ENCODE results near the gene AIRE. TPM values are rescaled to one million over a fixed set of nuclear protein-coding genes. Genes with fewer than 3 reads are reported as not detected.
A peak's percentile ranks its signal among the peaks of the same experiment; 100 is the strongest.
"Not testable (repeated sequence)": the region's sequence is repeated elsewhere in the genome, so short reads cannot be mapped to it uniquely, and the experiment has no call there.

AIRE gene
- polyA plus RNA-seq (2013): 0.26 TPM

GRCh38 chr21:44285138-44285992 lies at the start of gene AIRE:
AIRE (plus strand) TSS chr21:44285876; CDS start chr21:44286007, 131 bp downstream.
- peak within 1 kb of the TSS in 2 of 7 experiments; percentile 32 to 38 for H3K4me3 ChIP-seq (ENCODE audit: control insufficient read depth in 1 of 7, extremely low read depth in 1 of 7, insufficient read depth in 4 of 7, low read depth in 2 of 7, low read length in 6 of 7)
- peaks cover 0 to 22% (median 16%) of the 10 kb centered on the region in 4 experiments for H3K4me1 ChIP-seq (ENCODE audit: control extremely low read depth in 1 of 4, control insufficient read depth in 4 of 4, insufficient read depth in 4 of 4, low read length in 3 of 4)
- no peaks in the 10 kb centered on the region for H3K27me3 ChIP-seq (replicated peaks in 2 of 5; ENCODE audit: control insufficient read depth in 4 of 5, insufficient read depth in 5 of 5, low read length in 4 of 5)
- peak in 1 of 3 donors; percentile 43 for DNase-seq
- 66% methylated on average over 49 of the region's 56 CpGs for WGBS (ENCODE audit: insufficient coverage)
- H3K9me3 ChIP-seq (ENCODE audit: control extremely low read depth in 1 of 5, control insufficient read depth in 4 of 5, insufficient read depth in 2 of 5, low read depth in 1 of 5, low read length in 4 of 5): no peaks in the 10 kb centered on the region
- no peaks in the 10 kb centered on the region for H3K36me3 ChIP-seq (ENCODE audit: control insufficient read depth in 4 of 4, insufficient read depth in 4 of 4, low read length in 3 of 4)
- CTCF ChIA-PET: interaction anchor here (1.5 kb wide), 1 partner anchor 13 kb away, joined by 6 read pairs; no protein-coding TSS in a partner anchor
- no peak within 1 kb of the TSS for H3K27ac ChIP-seq (ENCODE audit: insufficient read depth in 1 of 2, low read depth in 1 of 2, low read length in 2 of 2, poor library complexity in 1 of 2, severe bottlenecking in 2 of 2)
- POLR2A ChIA-PET: no interaction called here

- H3K27ac ChIP-seq (ENCODE audit: insufficient read depth in 1 of 2, low read depth in 1 of 2, low read length in 2 of 2, poor library complexity in 1 of 2, severe bottlenecking in 2 of 2); DNase-seq; H3K27me3 ChIP-seq (replicated peaks in 2 of 5; ENCODE audit: control insufficient read depth in 4 of 5, insufficient read depth in 5 of 5, low read length in 4 of 5); H3K4me1 ChIP-seq (ENCODE audit: control extremely low read depth in 1 of 4, control insufficient read depth in 4 of 4, insufficient read depth in 4 of 4, low read length in 3 of 4); H3K4me3 ChIP-seq (ENCODE audit: control insufficient read depth in 1 of 7, extremely low read depth in 1 of 7, insufficient read depth in 4 of 7, low read depth in 2 of 7, low read length in 6 of 7); POLR2A ChIA-PET; H3K36me3 ChIP-seq (ENCODE audit: control insufficient read depth in 4 of 4, insufficient read depth in 4 of 4, low read length in 3 of 4); H3K9me3 ChIP-seq (ENCODE audit: control extremely low read depth in 1 of 5, control insufficient read depth in 4 of 5, insufficient read depth in 2 of 5, low read depth in 1 of 5, low read length in 4 of 5); CTCF ChIA-PET: not testable (repeated sequence)
- WGBS (ENCODE audit: insufficient coverage): no CpG with 5 or more reads among the region's 46 CpGs
Measured at GRCh38 chr21:44240353-44240752, 45.3 kb upstream of the AIRE start.

DNA sequence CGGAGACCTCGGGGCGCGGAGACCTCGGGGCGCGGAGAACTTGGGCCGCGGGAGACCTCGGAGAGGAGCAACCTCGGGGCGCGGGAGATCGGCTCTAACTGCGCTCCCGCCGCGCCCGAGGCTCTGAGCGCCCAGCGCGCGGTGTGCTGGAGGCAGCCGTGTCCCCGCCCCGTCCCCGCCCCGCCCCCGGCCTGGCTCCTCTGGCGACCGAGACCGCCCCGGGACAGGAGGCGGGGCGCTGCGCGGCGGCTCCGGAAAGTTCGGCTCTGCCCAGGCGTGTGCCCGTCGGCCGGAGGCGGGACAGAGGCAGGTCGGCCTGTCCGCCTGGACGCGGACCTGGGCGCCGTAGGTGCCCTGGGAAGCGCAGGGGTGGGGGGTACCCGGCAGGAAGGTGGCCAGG lies 44.8 kb upstream of the AIRE start, which contains the start of gene ICOSLG:
ICOSLG (minus strand) TSS at position 102 of the 400 bp plus-strand sequence. CDS start 126 bp downstream, outside the sequence.
- H3K4me3 ChIP-seq (ENCODE audit: control insufficient read depth in 1 of 7, extremely low read depth in 1 of 7, insufficient read depth in 4 of 7, low read depth in 2 of 7, low read length in 6 of 7); CTCF ChIA-PET; DNase-seq; H3K9me3 ChIP-seq (ENCODE audit: control extremely low read depth in 1 of 5, control insufficient read depth in 4 of 5, insufficient read depth in 2 of 5, low read depth in 1 of 5, low read length in 4 of 5); H3K4me1 ChIP-seq (ENCODE audit: control extremely low read depth in 1 of 4, control insufficient read depth in 4 of 4, insufficient read depth in 4 of 4, low read length in 3 of 4); POLR2A ChIA-PET; H3K36me3 ChIP-seq (ENCODE audit: control insufficient read depth in 4 of 4, insufficient read depth in 4 of 4, low read length in 3 of 4); H3K27me3 ChIP-seq (replicated peaks in 2 of 5; ENCODE audit: control insufficient read depth in 4 of 5, insufficient read depth in 5 of 5, low read length in 4 of 5); H3K27ac ChIP-seq (ENCODE audit: insufficient read depth in 1 of 2, low read depth in 1 of 2, low read length in 2 of 2, poor library complexity in 1 of 2, severe bottlenecking in 2 of 2): not testable (repeated sequence)
- WGBS (ENCODE audit: insufficient coverage): no CpG with 5 or more reads among the region's 53 CpGs

GRCh38 chr21:44241281-44241680 lies 44.4 kb upstream of the AIRE start:
- WGBS (ENCODE audit: insufficient coverage): no CpG with 5 or more reads among the region's 27 CpGs
- H3K4me1 ChIP-seq (ENCODE audit: control extremely low read depth in 1 of 4, control insufficient read depth in 4 of 4, insufficient read depth in 4 of 4, low read length in 3 of 4); H3K4me3 ChIP-seq (ENCODE audit: control insufficient read depth in 1 of 7, extremely low read depth in 1 of 7, insufficient read depth in 4 of 7, low read depth in 2 of 7, low read length in 6 of 7); H3K27me3 ChIP-seq (replicated peaks in 2 of 5; ENCODE audit: control insufficient read depth in 4 of 5, insufficient read depth in 5 of 5, low read length in 4 of 5); H3K36me3 ChIP-seq (ENCODE audit: control insufficient read depth in 4 of 4, insufficient read depth in 4 of 4, low read length in 3 of 4); DNase-seq; CTCF ChIA-PET; POLR2A ChIA-PET; H3K9me3 ChIP-seq (ENCODE audit: control extremely low read depth in 1 of 5, control insufficient read depth in 4 of 5, insufficient read depth in 2 of 5, low read depth in 1 of 5, low read length in 4 of 5); H3K27ac ChIP-seq (ENCODE audit: insufficient read depth in 1 of 2, low read depth in 1 of 2, low read length in 2 of 2, poor library complexity in 1 of 2, severe bottlenecking in 2 of 2): not testable (repeated sequence)

DNA sequence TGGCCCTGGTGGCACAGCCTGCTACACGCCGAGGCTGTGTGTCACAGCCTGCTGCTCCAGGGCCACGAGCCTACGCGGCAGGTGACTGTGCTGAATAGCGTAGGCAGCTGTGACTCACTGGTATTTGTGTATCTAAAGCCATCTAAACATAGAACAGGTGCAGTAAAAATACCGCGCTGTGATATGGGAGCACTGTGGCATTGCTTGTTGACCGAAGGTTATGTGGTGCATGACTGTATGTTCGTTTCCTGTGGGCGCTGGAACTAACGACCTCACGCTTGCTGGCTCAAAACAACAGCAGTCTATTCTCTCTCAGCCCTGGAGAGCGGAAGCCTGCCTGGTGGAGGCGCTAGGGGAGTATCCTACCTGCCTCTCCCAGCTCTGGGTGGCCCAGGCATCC lies 41.7 kb upstream of the AIRE start:
- CTCF ChIA-PET; DNase-seq; H3K4me1 ChIP-seq (ENCODE audit: control extremely low read depth in 1 of 4, control insufficient read depth in 4 of 4, insufficient read depth in 4 of 4, low read length in 3 of 4); H3K36me3 ChIP-seq (ENCODE audit: control insufficient read depth in 4 of 4, insufficient read depth in 4 of 4, low read length in 3 of 4); H3K27ac ChIP-seq (ENCODE audit: insufficient read depth in 1 of 2, low read depth in 1 of 2, low read length in 2 of 2, poor library complexity in 1 of 2, severe bottlenecking in 2 of 2); H3K27me3 ChIP-seq (replicated peaks in 2 of 5; ENCODE audit: control insufficient read depth in 4 of 5, insufficient read depth in 5 of 5, low read length in 4 of 5); POLR2A ChIA-PET; H3K9me3 ChIP-seq (ENCODE audit: control extremely low read depth in 1 of 5, control insufficient read depth in 4 of 5, insufficient read depth in 2 of 5, low read depth in 1 of 5, low read length in 4 of 5); H3K4me3 ChIP-seq (ENCODE audit: control insufficient read depth in 1 of 7, extremely low read depth in 1 of 7, insufficient read depth in 4 of 7, low read depth in 2 of 7, low read length in 6 of 7): not testable (repeated sequence)
- no CpG with 5 or more reads among the region's 15 CpGs for WGBS (ENCODE audit: insufficient coverage)

DNA sequence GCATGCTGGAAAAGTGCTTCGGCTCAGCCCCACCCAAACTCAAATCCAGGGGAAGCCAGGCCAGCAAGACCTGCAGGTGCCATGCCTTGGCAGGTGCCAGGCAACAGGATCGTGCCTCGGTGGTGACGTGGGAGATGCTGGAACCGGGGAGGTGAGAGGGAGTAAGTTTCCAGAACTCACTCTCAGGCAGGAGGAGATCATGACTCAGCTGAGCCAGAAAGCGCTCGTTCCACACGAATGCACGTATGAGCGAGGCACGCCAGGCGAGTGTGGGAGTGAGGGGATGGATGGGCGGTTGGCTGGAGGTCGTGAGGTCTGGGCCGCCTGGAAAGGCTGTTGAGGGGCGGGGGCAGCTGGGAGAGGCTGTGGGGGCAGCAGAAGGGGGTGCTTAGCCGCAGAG lies 37.8 kb upstream of the AIRE start:
- H3K4me3 ChIP-seq (ENCODE audit: control insufficient read depth in 1 of 7, extremely low read depth in 1 of 7, insufficient read depth in 4 of 7, low read depth in 2 of 7, low read length in 6 of 7); H3K27me3 ChIP-seq (replicated peaks in 2 of 5; ENCODE audit: control insufficient read depth in 4 of 5, insufficient read depth in 5 of 5, low read length in 4 of 5); H3K9me3 ChIP-seq (ENCODE audit: control extremely low read depth in 1 of 5, control insufficient read depth in 4 of 5, insufficient read depth in 2 of 5, low read depth in 1 of 5, low read length in 4 of 5); CTCF ChIA-PET; POLR2A ChIA-PET; DNase-seq; H3K27ac ChIP-seq (ENCODE audit: insufficient read depth in 1 of 2, low read depth in 1 of 2, low read length in 2 of 2, poor library complexity in 1 of 2, severe bottlenecking in 2 of 2); H3K36me3 ChIP-seq (ENCODE audit: control insufficient read depth in 4 of 4, insufficient read depth in 4 of 4, low read length in 3 of 4); H3K4me1 ChIP-seq (ENCODE audit: control extremely low read depth in 1 of 4, control insufficient read depth in 4 of 4, insufficient read depth in 4 of 4, low read length in 3 of 4): not testable (repeated sequence)
- WGBS (ENCODE audit: insufficient coverage): no CpG with 5 or more reads among the region's 17 CpGs

- CTCF ChIA-PET; H3K36me3 ChIP-seq (ENCODE audit: control insufficient read depth in 4 of 4, insufficient read depth in 4 of 4, low read length in 3 of 4); H3K27me3 ChIP-seq (replicated peaks in 2 of 5; ENCODE audit: control insufficient read depth in 4 of 5, insufficient read depth in 5 of 5, low read length in 4 of 5); H3K4me1 ChIP-seq (ENCODE audit: control extremely low read depth in 1 of 4, control insufficient read depth in 4 of 4, insufficient read depth in 4 of 4, low read length in 3 of 4); H3K27ac ChIP-seq (ENCODE audit: insufficient read depth in 1 of 2, low read depth in 1 of 2, low read length in 2 of 2, poor library complexity in 1 of 2, severe bottlenecking in 2 of 2); H3K4me3 ChIP-seq (ENCODE audit: control insufficient read depth in 1 of 7, extremely low read depth in 1 of 7, insufficient read depth in 4 of 7, low read depth in 2 of 7, low read length in 6 of 7); POLR2A ChIA-PET; DNase-seq; H3K9me3 ChIP-seq (ENCODE audit: control extremely low read depth in 1 of 5, control insufficient read depth in 4 of 5, insufficient read depth in 2 of 5, low read depth in 1 of 5, low read length in 4 of 5): not testable (repeated sequence)
- no CpG with 5 or more reads among the region's 33 CpGs for WGBS (ENCODE audit: insufficient coverage)
Measured at GRCh38 chr21:44249204-44250037, 36.3 kb upstream of the AIRE start.

Data from common myeloid progenitor, CD34-positive (primary cell).